HG03520 (cell line): ENCODE measurements around the gene SPEF2.
"Not testable (repeated sequence)": the region's sequence is repeated elsewhere in the genome, so short reads cannot be mapped to it uniquely, and the experiment has no call there.

Experiments
- ATAC-seq: cut with Tn5 transposase; IDR thresholded peaks from one replicate; pipeline ENCODE4 v1.9.1; 2021; ENCODE audit warnings: mild to moderate bottlenecking, moderate library complexity; ENCODE audit not compliant: unreplicated experiment

Gene SPEF2

GRCh38 chr5:35657877-35658276, 40.2 kb downstream of the SPEF2 start:
- ATAC-seq, result no peak

GRCh38 chr5:35659556-35659955, 41.9 kb downstream of the SPEF2 start:
- no peak for ATAC-seq

GRCh38 chr5:35660451-35660850, 42.8 kb downstream of the SPEF2 start:
- ATAC-seq, result no peak

GRCh38 chr5:35664584-35664983, 46.9 kb downstream of the SPEF2 start:
- ATAC-seq, result no peak

GRCh38 chr5:35665096-35665495, 47.4 kb downstream of the SPEF2 start:
- ATAC-seq, result no peak

- ATAC-seq, result no peak
Observed at GRCh38 chr5:35668319-35668718, 50.7 kb downstream of the SPEF2 start.

- no peak for ATAC-seq
Observed at GRCh38 chr5:35668794-35669193, 51.1 kb downstream of the SPEF2 start.

GRCh38 chr5:35671541-35672295, 54.1 kb downstream of the SPEF2 start:
- no peak for ATAC-seq

- ATAC-seq, result not testable (repeated sequence)
Observed at GRCh38 chr5:35672296-35672655, 54.6 kb downstream of the SPEF2 start.

GRCh38 chr5:35672995-35673394, 55.3 kb downstream of the SPEF2 start:
- no peak for ATAC-seq

GRCh38 chr5:35674049-35674448, 56.4 kb downstream of the SPEF2 start:
- no peak for ATAC-seq

- no peak for ATAC-seq
Observed at GRCh38 chr5:35675392-35675791, 57.7 kb downstream of the SPEF2 start.

- no peak for ATAC-seq
Observed at GRCh38 chr5:35677878-35678277, 60.2 kb downstream of the SPEF2 start.

GRCh38 chr5:35678661-35679060, 61.0 kb downstream of the SPEF2 start:
- no peak for ATAC-seq

GRCh38 chr5:35679357-35679756, 61.7 kb downstream of the SPEF2 start:
- ATAC-seq, result no peak

GRCh38 chr5:35681911-35682310, 64.2 kb downstream of the SPEF2 start:
- no peak for ATAC-seq

GRCh38 chr5:35683466-35683865, 65.8 kb downstream of the SPEF2 start:
- ATAC-seq, result no peak

- no peak for ATAC-seq
Observed at GRCh38 chr5:35685161-35685560, 67.5 kb downstream of the SPEF2 start.

- ATAC-seq, result no peak
Observed at GRCh38 chr5:35687961-35688360, 70.3 kb downstream of the SPEF2 start.

GRCh38 chr5:35694481-35694880, 76.8 kb downstream of the SPEF2 start:
- ATAC-seq, result no peak

- ATAC-seq, result no peak
Observed at GRCh38 chr5:35698047-35698808, 80.6 kb downstream of the SPEF2 start.

- no peak for ATAC-seq
Observed at GRCh38 chr5:35707659-35708058, 90.0 kb downstream of the SPEF2 start.
